H1 (cell line): ENCODE results near the gene TRAPPC2. TPM values are rescaled to one million over a fixed set of nuclear protein-coding genes. Genes with fewer than 3 reads are reported as not detected.

Experiments
- CTCF ChIA-PET: fragments of 300-600 bp; sonication (Branson Sonifier 250); formaldehyde crosslinking; loops from one replicate; lab custom pipeline; 2021; ENCODE audit not compliant: partially characterized antibody; lab: Charles Lee
- POLR2A ChIA-PET: fragments of 300-600 bp; sonication (Branson Sonifier 250); formaldehyde crosslinking; loops from one replicate; lab custom pipeline; 2021; ENCODE audit warnings: inconsistent platforms; ENCODE audit not compliant: partially characterized antibody; lab: Charles Lee
- DNase-seq, 2 experiments: peaks; one replicate each; pipeline versions ENCODE4 v3.0.0 to v3.0.0-alpha.2; 2010 to 2022; ENCODE audit warnings: low spot score in 2 of 2, low read depth in 1 of 2, mixed read lengths in 1 of 2
- FAIRE-seq: peaks from 2 replicates; lab custom pipeline; 2011; peaks lifted over from hg19 to GRCh38; lab: Jason Lieb, UNC
- H2AFZ ChIP-seq: 2 replicates; pipeline ENCODE4 v1.8.1; 2012; ENCODE audit warnings: low read length, inconsistent platforms
- H2AK5ac ChIP-seq: 2 replicates; pipeline ENCODE4 v1.6.1; 2013; ENCODE audit warnings: low read depth, low read length
- H2BK120ac ChIP-seq: replicated peaks from 2 replicates; pipeline ENCODE3; 2013; ENCODE audit warnings: low read depth, low read length, inconsistent platforms
- H2BK12ac ChIP-seq: 2 replicates; pipeline ENCODE4 v1.6.1; 2013; ENCODE audit warnings: low read depth, low read length
- H2BK15ac ChIP-seq: 2 replicates; pipeline ENCODE4 v1.6.1; 2013; ENCODE audit warnings: low read length
- H2BK20ac ChIP-seq: 2 replicates; pipeline ENCODE4 v1.6.1; 2013; ENCODE audit warnings: low read length
- H2BK5ac ChIP-seq: 2 replicates; pipeline ENCODE4 v1.6.1; 2013; ENCODE audit warnings: low read depth, low read length
- H3K14ac ChIP-seq: 2 replicates; pipeline ENCODE4 v1.6.1; 2013; ENCODE audit warnings: inconsistent platforms; ENCODE audit not compliant: insufficient read length
- H3K18ac ChIP-seq: 2 replicates; pipeline ENCODE4 v1.6.1; 2013; ENCODE audit warnings: low read length; ENCODE audit errors: extremely low read depth
- H3K23ac ChIP-seq: 2 replicates; pipeline ENCODE4 v1.6.1; 2013; ENCODE audit warnings: inconsistent platforms; ENCODE audit not compliant: insufficient read length
- H3K23me2 ChIP-seq: 2 replicates; pipeline ENCODE4 v1.6.1; 2013; ENCODE audit warnings: low read depth, low read length
- H3K27ac ChIP-seq: 2 replicates; pipeline ENCODE4 v1.6.1; 2011; ENCODE audit warnings: low read depth, low read length, inconsistent platforms
- H3K27me3 ChIP-seq, 4 experiments: replicated peaks in 1 of 4; 1 replicate in 1 of 4; 2 replicates in 3 of 4; pipeline versions ENCODE4 v1.6.1 to v1.8.1; 2011 to 2013; ENCODE audit warnings: low read length in 3 of 4, mild to moderate bottlenecking in 3 of 4, inconsistent platforms in 2 of 4, mixed read lengths in 2 of 4, moderate library complexity in 1 of 4; ENCODE audit not compliant: control insufficient read depth in 3 of 4, insufficient read depth in 3 of 4; ENCODE audit errors: extremely low read depth in 1 of 4
- H3K36me3 ChIP-seq, 4 experiments: 2 replicates each; pipeline versions ENCODE4 v1.6.1 to v1.8.1; 2011 to 2013; ENCODE audit warnings: mild to moderate bottlenecking in 4 of 4, low read length in 3 of 4, moderate library complexity in 2 of 4, control low read depth in 1 of 4, inconsistent platforms in 1 of 4; ENCODE audit not compliant: insufficient read depth in 4 of 4, control insufficient read depth in 2 of 4
- H3K4ac ChIP-seq: replicated peaks from 2 replicates; pipeline ENCODE3; 2013; ENCODE audit warnings: low read length, low read depth, mixed read lengths, inconsistent platforms; ENCODE audit not compliant: insufficient read length
- H3K4me1 ChIP-seq, 4 experiments: replicated peaks in 1 of 4; 1 replicate in 1 of 4; 2 replicates in 3 of 4; pipeline versions ENCODE4 v1.6.1 to v1.8.1; 2011 to 2013; ENCODE audit warnings: low read length in 3 of 4, inconsistent platforms in 2 of 4, mixed read lengths in 1 of 4; ENCODE audit not compliant: insufficient read depth in 4 of 4, control insufficient read depth in 3 of 4
- H3K4me2 ChIP-seq, 2 experiments: 2 replicates each; pipeline versions ENCODE4 v1.6.1 to v1.8.1; 2011 to 2013; ENCODE audit warnings: low read depth in 2 of 2, low read length in 2 of 2, control low read depth in 1 of 2, inconsistent platforms in 1 of 2, mild to moderate bottlenecking in 1 of 2; ENCODE audit not compliant: insufficient read depth in 1 of 2
- H3K4me3 ChIP-seq, 4 experiments: fragments of 200-600, 300-600 bp in 1 of 4; sonication (generic), shearing (Covaris generic), sonication (Bioruptor Twin) in 1 of 4; 2 replicates each; pipeline versions ENCODE4 v1.5.1 to v1.8.1; 2011 to 2016; ENCODE audit warnings: low read length in 4 of 4, low read depth in 3 of 4, control low read depth in 2 of 4, inconsistent platforms in 2 of 4, mild to moderate bottlenecking in 2 of 4, mixed read lengths in 1 of 4, moderate library complexity in 1 of 4; ENCODE audit not compliant: insufficient read depth in 2 of 4; ENCODE audit errors: extremely low read depth in 1 of 4
- H3K56ac ChIP-seq: replicated peaks from 2 replicates; pipeline ENCODE3; 2013; ENCODE audit warnings: low read depth, mild to moderate bottlenecking, mixed read lengths, low read length, inconsistent platforms; ENCODE audit not compliant: insufficient read length
- H3K79me1 ChIP-seq: 2 replicates; pipeline ENCODE4 v1.6.1; 2013; ENCODE audit warnings: low read depth, low read length, control low read depth
- H3K79me2 ChIP-seq, 2 experiments: 2 replicates each; pipeline versions ENCODE4 v1.6.1 to v1.8.1; 2012 to 2013; ENCODE audit warnings: low read length in 2 of 2, mild to moderate bottlenecking in 2 of 2, inconsistent platforms in 1 of 2; ENCODE audit not compliant: insufficient read depth in 2 of 2, control insufficient read depth in 1 of 2
- H3K9ac ChIP-seq, 4 experiments: replicated peaks in 1 of 4; 1 replicate in 1 of 4; 2 replicates in 3 of 4; pipeline versions ENCODE4 v1.6.1 to v1.8.1; 2011 to 2013; ENCODE audit warnings: low read depth in 3 of 4, low read length in 3 of 4, control low read depth in 2 of 4, mild to moderate bottlenecking in 2 of 4, moderate library complexity in 2 of 4, inconsistent platforms in 1 of 4; ENCODE audit errors: extremely low read depth in 1 of 4
- H3K9me3 ChIP-seq, 2 experiments: 2 replicates each; pipeline versions ENCODE4 v1.6.1 to v1.8.1; 2012 to 2013; ENCODE audit warnings: mild to moderate bottlenecking in 2 of 2, moderate library complexity in 2 of 2, control low read depth in 1 of 2, inconsistent platforms in 1 of 2, low read depth in 1 of 2, low read length in 1 of 2, mixed read lengths in 1 of 2; ENCODE audit not compliant: insufficient read depth in 2 of 2
- H4K20me1 ChIP-seq, 2 experiments: replicated peaks in 1 of 2; 2 replicates each; pipeline versions ENCODE3 to v1.8.1; 2011 to 2013; ENCODE audit warnings: inconsistent platforms in 2 of 2, low read length in 2 of 2, mild to moderate bottlenecking in 1 of 2; ENCODE audit not compliant: insufficient read depth in 2 of 2, control insufficient read depth in 1 of 2
- H4K5ac ChIP-seq: 2 replicates; pipeline ENCODE4 v1.6.1; 2013; ENCODE audit warnings: low read length, low read depth, mixed read lengths, inconsistent platforms; ENCODE audit not compliant: insufficient read length
- H4K8ac ChIP-seq: 2 replicates; pipeline ENCODE4 v1.8.0; 2013; ENCODE audit warnings: mild to moderate bottlenecking, moderate library complexity, low read length, inconsistent platforms; ENCODE audit not compliant: insufficient read depth; ENCODE audit errors: extremely low read depth
- H4K91ac ChIP-seq: replicated peaks from 2 replicates; pipeline ENCODE3; 2013; ENCODE audit warnings: low read length, mixed read lengths, inconsistent platforms; ENCODE audit not compliant: insufficient read length
- BACH1 ChIP-seq: IDR thresholded peaks from 2 replicates; pipeline ENCODE4 v1.6.1; 2012; ENCODE audit warnings: low read length, improper control_type of control experiment
- SP1 ChIP-seq: IDR thresholded peaks from 2 replicates; pipeline ENCODE4 v1.6.1; 2011; ENCODE audit warnings: low read depth, low read length
- WGBS, 2 experiments: shearing (Covaris generic) in 1 of 2; methylation state at CpG; one replicate each; pipeline versions ENCODE4 v1.1.6 to v1.1.7; 2013 to 2015; ENCODE audit warnings: low lambda C conversion rate in 2 of 2, mixed read lengths in 2 of 2, inconsistent platforms in 1 of 2, low coverage in 1 of 2, missing lambda C conversion rate in 1 of 2; ENCODE audit not compliant: insufficient replicate concordance in 2 of 2, insufficient coverage in 1 of 2, insufficient read length in 1 of 2; ENCODE audit errors: extremely low coverage in 1 of 2, missing lambda C conversion rate in 1 of 2; 5-methylcytosine and 5-hydroxymethylcytosine counted together
- polyA plus RNA-seq, 7 experiments: library from polyadenylated mRNA; depleted of rRNA in 3 of 7; stranded (reverse) in 5 of 7; unstranded in 2 of 7; fragments of >200 nt in 5 of 7; fragments of 200-250 nt in 2 of 7; gene quantifications; 1 replicate in 5 of 7; 2 replicates in 1 of 7; 4 replicates in 1 of 7; pipeline versions ENCODE4 v1.2.1 to v1.2.3, GENCODE V29; 2011 to 2013; ENCODE audit warnings: missing spikeins in 2 of 7, mixed read lengths in 2 of 7
- total RNA-seq: library from RNA; stranded (reverse); fragmentation: NEBNext Ultra II Directional; extraction: Animal tissue kit (Norgen Biotek cat#: 25700); gene quantifications from 2 replicates; pipeline ENCODE4 v1.2.1, GENCODE V29; 2021

Gene TRAPPC2
- total and polyA plus RNA-seq, 2 of the 8 experiments (the other 6 are each of a cell fraction or from before 2014, with no cell fraction given), result 6.7 to 10.8 TPM

DNA sequence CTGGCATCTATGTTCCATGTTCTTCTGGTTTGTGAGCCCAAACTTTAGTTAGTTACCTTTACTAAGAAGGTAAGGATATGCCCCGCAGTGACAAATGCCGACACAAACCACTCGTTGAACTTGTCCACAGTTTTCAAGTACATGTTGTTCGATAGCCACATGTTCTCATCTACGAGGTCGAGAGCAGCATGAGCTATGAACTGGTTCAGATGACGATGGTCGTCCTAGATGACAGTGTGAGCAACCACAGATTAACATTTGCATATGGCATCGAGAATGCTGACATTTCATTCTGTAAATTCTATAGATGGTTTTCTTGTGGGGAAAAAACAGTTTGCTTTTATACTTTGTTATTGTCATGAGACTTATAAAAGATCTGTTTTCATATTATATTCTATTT lies 18.0 kb downstream of the TRAPPC2 start:
- Histone ChIP-seq H4K5ac (no peak overlapping the region), H3K4me2 (no peak overlapping the region), H2BK15ac (no peak overlapping the region), H2BK120ac (no peak overlapping the region), H3K23ac (no peak overlapping the region), H4K20me1 (peaks cover 0 to 2% of the 10 kb centered on the region in 2 experiments), H2BK5ac (no peak overlapping the region), H3K23me2 (no peaks in the 10 kb centered on the region), H2BK20ac (no peak overlapping the region), H3K4me1 (no peaks in the 10 kb centered on the region), H4K8ac (no peak overlapping the region), H4K91ac (no peak overlapping the region), H3K36me3 (peaks cover 0 to 28% (median under 1%) of the 10 kb centered on the region in 4 experiments; a peak in 4 of 8 replicates), H2AFZ (no peak overlapping the region), H3K18ac (no peak overlapping the region), H3K27ac (no peak overlapping the region), H3K79me2 (no peaks in the 10 kb centered on the region; a peak in 1 of 4 replicates), H3K9me3 (no peaks in the 10 kb centered on the region), H2BK12ac (no peak overlapping the region), H3K4me3 (no peak overlapping the region), H2AK5ac (no peak overlapping the region), H3K9ac (no peak overlapping the region), H3K4ac (no peak overlapping the region), H3K79me1 (no peaks in the 10 kb centered on the region; the same call in 1 of the 2 replicates), H3K56ac (no peak overlapping the region), H3K14ac (no peak overlapping the region), H3K27me3 (no peaks in the 10 kb centered on the region)
- DNase-seq (no peak), FAIRE-seq (peak; percentile 58)
- WGBS, 2 experiments, result 98% methylated on average over 6 of the region's 9 CpGs; no CpG with 5 or more reads in 1 of the 2 experiments
- CTCF ChIA-PET, result no interaction called here
- POLR2A ChIA-PET, result interaction anchor here (2.0 kb wide), 1 partner anchor 18 kb away, joined by 8 read pairs; the partner anchor contains the start of genes OFD1 and TRAPPC2
- no peak for TF ChIP-seq BACH1
- TF ChIP-seq SP1, result no peak
